PFSK-1 (cell line): ENCODE data around the gene PSMB1.

Experiments used
- FOXP2 ChIP-seq: optimal IDR thresholded peaks from 2 replicates; pipeline ENCODE3; 2011; ENCODE audit warnings: borderline replicate concordance, control low read depth, inconsistent platforms; ENCODE audit not compliant: insufficient read depth; ENCODE audit errors: extremely low read length, extremely low read depth
- POLR2AphosphoS5 ChIP-seq: IDR thresholded peaks from 2 replicates; pipeline ENCODE4 v1.6.1; 2012; ENCODE audit warnings: low read depth, mild to moderate bottlenecking, control low read depth, low read length, moderate library complexity
- SIN3A ChIP-seq: IDR thresholded peaks from 2 replicates; pipeline ENCODE4 v1.6.1; 2012; ENCODE audit warnings: mild to moderate bottlenecking, low read length, moderate library complexity, borderline replicate concordance; ENCODE audit not compliant: insufficient read depth
- TAF1 ChIP-seq: IDR thresholded peaks from 2 replicates; pipeline ENCODE4 v1.6.1; 2012; ENCODE audit warnings: low read length, control low read depth, borderline replicate concordance; ENCODE audit not compliant: insufficient read depth
- TF ChIP-seq, protein P1 (sequence below), 2 experiments: IDR thresholded peaks; 2 replicates each; pipeline versions ENCODE4 v1.6.1 to v1.8.0; 2011 to 2012; ENCODE audit warnings: low read depth in 2 of 2, low read length in 2 of 2, control low read depth in 1 of 2, inconsistent platforms in 1 of 2, mild to moderate bottlenecking in 1 of 2, moderate library complexity in 1 of 2; ENCODE audit not compliant: insufficient read depth in 1 of 2

Gene PSMB1

DNA sequence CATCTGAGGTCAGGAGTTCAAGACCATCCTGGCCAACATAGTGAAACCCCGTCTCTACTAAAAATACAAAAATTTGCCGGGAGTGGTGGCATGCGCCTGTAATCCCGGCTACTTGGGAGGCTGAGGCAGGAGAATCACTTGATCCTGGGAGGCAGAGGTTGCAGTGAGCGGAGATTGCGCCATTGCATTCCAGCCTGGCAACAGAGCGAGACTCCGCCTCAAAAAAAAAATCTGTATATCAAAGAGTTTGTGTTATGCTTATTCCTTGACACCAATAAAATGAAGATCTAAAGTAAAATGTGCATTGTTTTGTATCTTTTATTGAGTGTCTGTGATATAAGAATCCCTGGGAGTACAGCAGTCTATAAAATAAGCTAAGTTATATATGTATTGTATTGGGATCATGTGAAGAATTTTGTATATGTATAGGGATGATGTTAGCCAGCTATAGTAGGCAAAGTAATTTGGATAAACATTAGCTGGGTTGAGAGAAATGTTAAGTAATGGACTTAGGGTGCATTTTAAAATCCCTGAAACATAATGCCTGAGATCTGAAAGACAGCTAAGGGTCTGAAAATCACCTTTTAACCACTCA is 11.9 kb upstream of the PSMB1 start:
- TF ChIP-seq SIN3A, result no peak
- no peak for TF ChIP-seq TAF1
- TF ChIP-seq POLR2AphosphoS5, result no peak
- no peak for TF ChIP-seq FOXP2
- TF ChIP-seq, protein P1, sequence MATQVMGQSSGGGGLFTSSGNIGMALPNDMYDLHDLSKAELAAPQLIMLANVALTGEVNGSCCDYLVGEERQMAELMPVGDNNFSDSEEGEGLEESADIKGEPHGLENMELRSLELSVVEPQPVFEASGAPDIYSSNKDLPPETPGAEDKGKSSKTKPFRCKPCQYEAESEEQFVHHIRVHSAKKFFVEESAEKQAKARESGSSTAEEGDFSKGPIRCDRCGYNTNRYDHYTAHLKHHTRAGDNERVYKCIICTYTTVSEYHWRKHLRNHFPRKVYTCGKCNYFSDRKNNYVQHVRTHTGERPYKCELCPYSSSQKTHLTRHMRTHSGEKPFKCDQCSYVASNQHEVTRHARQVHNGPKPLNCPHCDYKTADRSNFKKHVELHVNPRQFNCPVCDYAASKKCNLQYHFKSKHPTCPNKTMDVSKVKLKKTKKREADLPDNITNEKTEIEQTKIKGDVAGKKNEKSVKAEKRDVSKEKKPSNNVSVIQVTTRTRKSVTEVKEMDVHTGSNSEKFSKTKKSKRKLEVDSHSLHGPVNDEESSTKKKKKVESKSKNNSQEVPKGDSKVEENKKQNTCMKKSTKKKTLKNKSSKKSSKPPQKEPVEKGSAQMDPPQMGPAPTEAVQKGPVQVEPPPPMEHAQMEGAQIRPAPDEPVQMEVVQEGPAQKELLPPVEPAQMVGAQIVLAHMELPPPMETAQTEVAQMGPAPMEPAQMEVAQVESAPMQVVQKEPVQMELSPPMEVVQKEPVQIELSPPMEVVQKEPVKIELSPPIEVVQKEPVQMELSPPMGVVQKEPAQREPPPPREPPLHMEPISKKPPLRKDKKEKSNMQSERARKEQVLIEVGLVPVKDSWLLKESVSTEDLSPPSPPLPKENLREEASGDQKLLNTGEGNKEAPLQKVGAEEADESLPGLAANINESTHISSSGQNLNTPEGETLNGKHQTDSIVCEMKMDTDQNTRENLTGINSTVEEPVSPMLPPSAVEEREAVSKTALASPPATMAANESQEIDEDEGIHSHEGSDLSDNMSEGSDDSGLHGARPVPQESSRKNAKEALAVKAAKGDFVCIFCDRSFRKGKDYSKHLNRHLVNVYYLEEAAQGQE (IDR thresholded peaks at IDR 0.05; ENCODE audit: insufficient read depth in 1 of 2, low read depth in 2 of 2, low read length in 2 of 2), result no peak

DNA sequence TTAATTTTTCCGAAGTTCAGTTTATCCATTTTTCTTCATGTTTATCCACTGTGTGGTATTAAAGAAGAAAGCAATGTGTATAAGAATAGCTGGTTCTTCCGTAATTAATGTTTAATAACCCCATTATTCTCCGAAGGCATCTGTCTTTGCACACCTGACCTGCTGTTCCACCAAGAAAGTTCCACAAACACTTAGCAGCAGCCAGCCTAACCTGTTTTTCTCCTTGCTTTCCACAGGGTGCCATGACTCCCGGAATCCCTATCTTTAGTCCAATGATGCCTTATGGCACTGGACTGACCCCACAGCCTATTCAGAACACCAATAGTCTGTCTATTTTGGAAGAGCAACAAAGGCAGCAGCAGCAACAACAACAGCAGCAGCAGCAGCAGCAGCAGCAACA is 8.4 kb upstream of the PSMB1 start:
- TF ChIP-seq SIN3A (no peak), TAF1 (no peak), FOXP2 (no peak), POLR2AphosphoS5 (no peak)
- TF ChIP-seq, protein P1 (IDR thresholded peaks at IDR 0.05; ENCODE audit: insufficient read depth in 1 of 2, low read depth in 2 of 2, low read length in 2 of 2), result no peak

DNA sequence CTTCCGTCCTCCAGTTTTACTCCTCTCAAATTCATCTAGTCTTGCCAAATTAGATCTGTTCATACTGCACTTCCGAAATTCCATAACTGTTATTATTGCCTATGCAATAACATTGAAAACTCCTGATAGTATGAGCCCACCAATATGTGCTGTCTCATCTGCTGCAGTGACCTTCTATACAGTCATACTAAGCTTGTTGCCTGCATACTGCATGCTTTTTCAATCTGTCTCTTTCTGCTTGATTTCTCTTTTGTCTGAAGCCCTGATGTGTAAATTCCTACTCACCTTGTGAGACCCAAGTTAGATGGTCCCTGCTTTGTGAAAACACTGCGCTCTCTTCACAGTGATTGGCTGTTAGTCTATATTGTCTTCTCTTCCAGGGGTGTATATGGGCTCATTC is 2.2 kb upstream of the PSMB1 start:
- TF ChIP-seq FOXP2 (no peak), TAF1 (no peak), SIN3A (no peak), POLR2AphosphoS5 (no peak)
- TF ChIP-seq, protein P1 (IDR thresholded peaks at IDR 0.05; ENCODE audit: insufficient read depth in 1 of 2, low read depth in 2 of 2, low read length in 2 of 2), result no peak

DNA sequence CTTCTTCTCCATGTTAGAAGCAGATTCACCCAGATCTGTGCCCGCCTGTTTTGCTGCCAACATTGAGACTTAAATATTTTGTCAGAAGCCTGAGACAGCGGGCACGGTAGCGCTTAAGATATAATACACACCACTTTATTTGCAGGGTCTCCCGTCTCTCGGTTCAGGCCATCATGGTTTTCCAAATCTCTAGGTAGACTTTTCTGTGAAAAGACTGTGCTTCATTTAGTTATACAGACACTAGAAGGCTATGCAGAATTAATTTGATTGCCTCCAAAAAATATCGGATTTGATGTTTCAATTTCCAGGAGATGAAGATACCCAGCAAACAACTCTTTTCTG is 1.7 kb upstream of the PSMB1 start:
- no peak for TF ChIP-seq FOXP2
- TF ChIP-seq TAF1, result no peak
- no peak for TF ChIP-seq POLR2AphosphoS5

DNA sequence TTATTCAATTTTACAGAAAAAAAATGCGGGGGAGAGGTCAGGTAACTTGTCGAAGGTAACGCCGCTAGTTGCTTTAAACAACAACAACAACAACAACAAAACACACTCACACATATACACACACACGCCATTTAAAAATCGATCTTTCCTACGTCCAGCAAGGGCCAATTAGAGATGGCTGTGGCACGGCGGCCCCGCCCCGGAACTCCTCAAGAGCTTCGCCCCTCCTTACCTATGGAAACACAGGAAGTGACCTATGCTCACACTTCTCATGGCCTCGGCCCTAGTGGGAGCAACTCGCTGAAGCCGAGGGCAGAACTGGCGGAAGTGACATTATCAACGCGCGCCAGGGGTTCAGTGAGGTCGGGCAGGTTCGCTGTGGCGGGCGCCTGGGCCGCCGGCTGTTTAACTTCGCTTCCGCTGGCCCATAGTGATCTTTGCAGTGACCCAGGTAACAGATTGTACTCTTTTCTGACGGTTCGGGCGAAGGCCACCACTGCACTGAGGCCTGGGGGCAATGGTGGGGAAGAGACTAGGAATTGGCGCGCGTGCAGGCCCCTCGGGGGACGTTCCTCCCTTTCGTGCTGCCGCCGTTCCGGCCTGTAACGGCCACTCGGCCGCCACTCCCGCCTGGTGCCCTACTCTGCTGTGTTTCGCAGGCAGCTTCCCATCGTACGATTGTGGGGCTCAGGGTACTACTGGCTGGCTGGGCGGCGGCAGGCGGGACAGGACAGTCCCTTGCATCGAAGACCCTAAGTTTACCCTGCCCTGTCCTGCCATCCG is 1.1 kb upstream of the PSMB1 start, which contains the start of gene TBP:
Gene TBP (plus strand): TSS at position 357 of the 783 bp plus-strand sequence. CDS start 2,661 bp downstream, outside the sequence.
- TF ChIP-seq POLR2AphosphoS5 (peak; percentile 92), TAF1 (peak; percentile 82; the same call in 1 of the 2 replicates), SIN3A (no peak; the same call in 1 of the 2 replicates), FOXP2 (peak; percentile 55)
- TF ChIP-seq, protein P1 (IDR thresholded peaks at IDR 0.05; ENCODE audit: insufficient read depth in 1 of 2, low read depth in 2 of 2, low read length in 2 of 2), result peak in 1 of 2 experiments; percentile 3; a peak in 1 of 4 replicates
